Keratinocyte (primary cell): ENCODE results near the gene PHLDB3. TPM values are rescaled to one million over a fixed set of nuclear protein-coding genes. Genes with fewer than 3 reads are reported as not detected.

Source experiments
- DNase-seq: peaks from one replicate; pipeline ENCODE4 v3.0.0-alpha.2; 2011; ENCODE audit warnings: low read depth, missing footprints, low spot score
- FAIRE-seq: peaks from 2 replicates; lab custom pipeline; 2011; peaks lifted over from hg19 to GRCh38; lab: Jason Lieb, UNC
- H2AFZ ChIP-seq: 2 replicates; pipeline ENCODE4 v1.6.0; 2012; ENCODE audit warnings: low read length, control low read depth, inconsistent platforms; ENCODE audit not compliant: control insufficient read depth
- H3K27ac ChIP-seq: 2 replicates; pipeline ENCODE4 v1.5.1; 2011; ENCODE audit warnings: low read length; ENCODE audit not compliant: control insufficient read depth, insufficient read depth
- H3K27me3 ChIP-seq: 3 replicates; pipeline ENCODE4 v1.6.0; 2011; ENCODE audit warnings: low read length; ENCODE audit not compliant: control insufficient read depth, insufficient read depth; ENCODE audit errors: extremely low read depth
- H3K36me3 ChIP-seq, 2 experiments: 2 replicates in 1 of 2; 3 replicates in 1 of 2; pipeline ENCODE4 v1.5.1; 2011; ENCODE audit warnings: low read length in 2 of 2, mild to moderate bottlenecking in 1 of 2; ENCODE audit not compliant: control insufficient read depth in 2 of 2, insufficient read depth in 2 of 2; ENCODE audit errors: extremely low read depth in 1 of 2
- H3K4me1 ChIP-seq: 3 replicates; pipeline ENCODE4 v1.5.1; 2011; ENCODE audit warnings: low read length; ENCODE audit not compliant: control insufficient read depth, insufficient read depth; ENCODE audit errors: extremely low read depth
- H3K4me2 ChIP-seq: 3 replicates; pipeline ENCODE4 v1.6.0; 2011; ENCODE audit warnings: low read depth, low read length; ENCODE audit not compliant: control insufficient read depth, insufficient read depth; ENCODE audit errors: extremely low read depth
- H3K4me3 ChIP-seq, 3 experiments: fragments of 200-600 bp in 1 of 3; sonication (generic) in 1 of 3; 2 replicates in 2 of 3; 3 replicates in 1 of 3; pipeline ENCODE4 v1.5.1; 2011 to 2016; ENCODE audit warnings: low read length in 3 of 3, mild to moderate bottlenecking in 3 of 3, control low read depth in 2 of 3, inconsistent platforms in 1 of 3, low read depth in 1 of 3, mixed read lengths in 1 of 3, mixed run types in 1 of 3, moderate library complexity in 1 of 3; ENCODE audit not compliant: control insufficient read depth in 2 of 3, insufficient read depth in 2 of 3; ENCODE audit errors: extremely low read depth in 1 of 3
- H3K79me2 ChIP-seq: 2 replicates; pipeline ENCODE4 v1.6.0; 2012; ENCODE audit warnings: low read length; ENCODE audit not compliant: control insufficient read depth, insufficient read depth
- H3K9ac ChIP-seq: 3 replicates; pipeline ENCODE4 v1.6.0; 2011; ENCODE audit warnings: low read length; ENCODE audit not compliant: control insufficient read depth, insufficient read depth; ENCODE audit errors: extremely low read depth
- H3K9me1 ChIP-seq: 3 replicates; pipeline ENCODE4 v1.6.0; 2011; ENCODE audit warnings: low read length; ENCODE audit not compliant: control insufficient read depth, insufficient read depth; ENCODE audit errors: extremely low read depth
- H3K9me3 ChIP-seq: 2 replicates; pipeline ENCODE4 v1.5.1; 2012; ENCODE audit warnings: low read depth, low read length; ENCODE audit not compliant: control insufficient read depth
- H4K20me1 ChIP-seq: 3 replicates; pipeline ENCODE4 v1.6.0; 2011; ENCODE audit warnings: low read length; ENCODE audit not compliant: control insufficient read depth, insufficient read depth; ENCODE audit errors: extremely low read depth
- CTCF ChIP-seq, 3 experiments: IDR thresholded peaks in 1 of 3; conservative IDR thresholded peaks in 1 of 3; optimal IDR thresholded peaks in 1 of 3; 2 replicates in 2 of 3; 3 replicates in 1 of 3; pipeline versions ENCODE3 to v1.5.1; 2011; ENCODE audit warnings: low read length in 3 of 3, mild to moderate bottlenecking in 3 of 3, moderate library complexity in 2 of 3, control low read depth in 1 of 3, inconsistent platforms in 1 of 3; ENCODE audit not compliant: insufficient read depth in 2 of 3; ENCODE audit errors: extremely low read depth in 1 of 3
- EZH2 ChIP-seq: IDR thresholded peaks from one replicate; pipeline ENCODE4 v1.6.1; 2012; ENCODE audit warnings: inconsistent platforms, mild to moderate bottlenecking, low read length, moderate library complexity
- dilution Hi-C: fragments of 300-500 bp; cut with MboI; formaldehyde crosslinking; loops from one replicate; pipeline ENCODE4 v1.7.0; 2020; ENCODE audit warnings: low sequenced_read_pairs; ENCODE audit not compliant: extremely low pct_ligation_motif_present
- polyA plus RNA-seq, 5 experiments: library from polyadenylated mRNA; depleted of rRNA in 3 of 5; stranded (reverse) in 3 of 5; stranded (forward) in 1 of 5; unstranded in 1 of 5; fragments of >200 nt; gene quantifications; 1 replicate in 1 of 5; 2 replicates in 3 of 5; 3 replicates in 1 of 5; pipeline versions ENCODE4 v1.2.1 to v1.2.3, GENCODE V29; 2011 to 2012; ENCODE audit warnings: missing spikeins in 2 of 5, low read depth in 1 of 5, low replicate concordance in 1 of 5

The PHLDB3 gene
- polyA plus RNA-seq, 1 donor (not counting 4 experiments of a cell fraction or from before 2014, with no cell fraction given) = 6.7 TPM

- Histone ChIP-seq H3K9ac (no peak overlapping the region), H3K27me3 (no peaks in the 10 kb centered on the region), H3K36me3 (peaks cover 0 to 11% of the 10 kb centered on the region in 2 experiments), H3K9me3 (no peaks in the 10 kb centered on the region), H3K4me1 (no peaks in the 10 kb centered on the region), H2AFZ (no peak overlapping the region), H3K79me2 (no peaks in the 10 kb centered on the region), H3K9me1 (no peaks in the 10 kb centered on the region), H3K27ac (no peak overlapping the region), H3K4me3 (no peak overlapping the region), H4K20me1 (no peaks in the 10 kb centered on the region), H3K4me2 (no peak overlapping the region)
- TF ChIP-seq CTCF (optimal IDR thresholded peaks at IDR 0.05 in 1 of 3, IDR thresholded peaks at IDR 0.05 in 1 of 3, conservative IDR thresholded peaks at IDR 0.05 in 1 of 3; ENCODE audit: extremely low read depth in 1 of 3, insufficient read depth in 2 of 3, low read length in 3 of 3) = no peak
- TF ChIP-seq EZH2 = no peak
- dilution Hi-C loops = no loop called here
- FAIRE-seq (no peak), DNase-seq (no peak)
These were observed 18.1 kb downstream of the PHLDB3 start for GRCh38 chr19:43486412-43486811.

GRCh38 chr19:43485951-43486350, 18.6 kb downstream of the PHLDB3 start:
- Histone ChIP-seq H3K9ac (no peak overlapping the region), H3K4me1 (no peaks in the 10 kb centered on the region), H3K79me2 (no peaks in the 10 kb centered on the region), H3K4me2 (no peak overlapping the region), H3K4me3 (no peak overlapping the region), H2AFZ (no peak overlapping the region), H3K27me3 (no peaks in the 10 kb centered on the region), H4K20me1 (no peaks in the 10 kb centered on the region), H3K27ac (no peak overlapping the region), H3K9me1 (no peaks in the 10 kb centered on the region), H3K9me3 (no peaks in the 10 kb centered on the region), H3K36me3 (peaks cover under 1 to 12% of the 10 kb centered on the region in 2 experiments)
- dilution Hi-C loops = no loop called here
- no peak for TF ChIP-seq CTCF (optimal IDR thresholded peaks at IDR 0.05 in 1 of 3, IDR thresholded peaks at IDR 0.05 in 1 of 3, conservative IDR thresholded peaks at IDR 0.05 in 1 of 3; ENCODE audit: extremely low read depth in 1 of 3, insufficient read depth in 2 of 3, low read length in 3 of 3)
- TF ChIP-seq EZH2 = no peak
- FAIRE-seq (no peak), DNase-seq (no peak)
